ENCODE measurements around the gene LRRC17.

- TF ChIP-seq POLR2A (IDR thresholded peaks at IDR 0.05) = no peak
- no peak for TF ChIP-seq CTCF (IDR thresholded peaks at IDR 0.05)
Observed at GRCh38 chr7:102993718-102994029, 80.9 kb downstream of the LRRC17 start.
